Fibroblast of lung (primary cell): Measurements from ENCODE around the gene PYGB.

Experiments
- CTCF ChIP-seq, 2 donors: IDR thresholded peaks in 1 of 2; conservative IDR thresholded peaks in 1 of 2; 1 replicate in 1 of 2; 2 replicates in 1 of 2; pipeline ENCODE4 v1.5.1; 2011 to 2012; ENCODE audit warnings: low read length in 2 of 2, control low read depth in 1 of 2, inconsistent platforms in 1 of 2, low read depth in 1 of 2, mild to moderate bottlenecking in 1 of 2
- EZH2 ChIP-seq: IDR thresholded peaks from 2 replicates; pipeline ENCODE4 v1.5.1; 2012; ENCODE audit warnings: low read length, control low read depth, mild to moderate bottlenecking; ENCODE audit errors: missing control alignments

DNA sequence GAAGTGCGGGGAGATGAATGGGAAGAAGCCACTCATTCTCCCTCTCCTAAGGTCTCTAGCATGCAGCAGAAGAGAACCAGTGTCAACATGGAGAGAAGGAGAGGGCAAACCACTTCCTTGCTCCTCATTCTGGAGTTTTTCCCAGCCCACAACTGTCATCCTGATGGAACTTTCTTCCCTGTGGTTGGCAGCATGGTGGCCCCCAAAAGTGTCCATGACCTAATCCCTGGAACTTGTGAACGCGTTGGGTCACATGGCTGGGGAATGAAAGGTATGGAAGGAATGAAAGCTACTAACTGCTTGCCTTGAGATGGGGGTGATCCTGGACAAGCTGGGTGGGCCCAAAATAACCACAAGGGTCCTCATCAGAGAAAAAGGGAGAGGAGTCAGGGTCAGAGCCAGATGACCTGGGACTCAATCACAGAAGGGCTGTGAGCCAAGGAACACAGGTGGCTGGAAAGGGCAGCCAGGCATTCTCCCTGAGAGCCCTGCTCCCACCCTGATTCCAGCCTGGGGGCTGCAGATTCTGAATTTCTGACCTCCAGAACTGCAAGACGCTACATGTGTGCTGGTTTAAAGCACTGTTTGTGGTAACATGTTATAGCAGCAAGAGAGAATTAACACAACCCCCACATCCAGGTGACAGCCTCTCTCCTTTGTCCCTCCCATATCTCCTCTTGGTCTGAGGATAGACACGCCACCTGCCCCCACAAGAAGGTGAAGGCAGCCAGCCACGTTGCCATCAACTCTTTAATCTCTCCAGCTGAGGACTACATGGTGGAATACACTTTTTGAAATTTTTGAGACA, 63.2 kb downstream of the PYGB start:
- TF ChIP-seq CTCF (conservative IDR thresholded peaks at IDR 0.05 in 1 of 2, IDR thresholded peaks at IDR 0.05 in 1 of 2; ENCODE audit: low read depth in 1 of 2, low read length in 2 of 2) (no peak), EZH2 (no peak)
